SK-N-SH (cell line): ENCODE data around the gene ANKRD44.

Experiments
- USF2 ChIP-seq: fragments of 150-350 bp; IDR thresholded peaks from 2 replicates; pipeline ENCODE4 v1.6.1; 2017; ENCODE audit warnings: antibody characterized with exemption, low read length, low read depth, borderline replicate concordance
- TF ChIP-seq, protein P1 (sequence below): fragments of 200-600 bp; sonication (generic); IDR thresholded peaks from 2 replicates; pipeline ENCODE4 v1.6.1; 2017; ENCODE audit warnings: antibody characterized with exemption, mild to moderate bottlenecking, moderate library complexity

DNA sequence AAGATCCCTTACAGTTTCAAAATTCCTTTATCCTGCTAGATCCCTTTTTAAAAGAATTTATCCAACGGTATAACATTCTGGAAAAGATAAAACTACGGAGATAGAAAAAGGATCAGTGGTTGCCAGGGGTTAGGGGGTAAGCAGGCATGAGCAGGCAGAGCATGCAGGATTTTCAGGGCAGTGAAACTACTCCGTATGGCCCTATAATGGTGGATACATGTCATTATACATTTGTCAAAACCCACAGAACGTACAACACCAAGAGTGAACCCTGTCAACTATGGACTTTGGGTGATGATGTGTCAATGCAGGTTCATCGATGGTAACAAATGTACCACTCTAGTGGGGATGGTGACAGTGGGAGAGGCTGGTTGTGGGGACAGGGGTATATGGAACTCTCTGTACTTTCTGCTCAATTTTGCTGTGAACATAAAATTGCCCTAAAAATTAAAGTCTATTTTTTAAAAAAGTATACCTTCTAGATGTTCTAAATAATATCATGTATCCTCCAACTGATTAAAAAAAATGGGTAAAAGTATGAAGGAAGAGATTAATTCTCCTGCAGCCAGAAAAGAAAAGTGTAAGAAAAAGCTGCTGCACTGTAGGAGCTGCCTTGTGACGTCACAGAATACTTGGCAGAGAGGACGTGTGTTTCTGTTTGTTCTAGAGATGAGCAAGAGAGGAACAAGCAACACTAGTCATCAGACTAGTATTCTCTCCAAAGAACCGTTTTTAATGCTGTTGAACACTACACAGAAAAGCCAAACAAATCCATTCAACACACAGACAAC, 23.6 kb downstream of the ANKRD44 start:
- no peak for TF ChIP-seq USF2
- TF ChIP-seq, protein P1, sequence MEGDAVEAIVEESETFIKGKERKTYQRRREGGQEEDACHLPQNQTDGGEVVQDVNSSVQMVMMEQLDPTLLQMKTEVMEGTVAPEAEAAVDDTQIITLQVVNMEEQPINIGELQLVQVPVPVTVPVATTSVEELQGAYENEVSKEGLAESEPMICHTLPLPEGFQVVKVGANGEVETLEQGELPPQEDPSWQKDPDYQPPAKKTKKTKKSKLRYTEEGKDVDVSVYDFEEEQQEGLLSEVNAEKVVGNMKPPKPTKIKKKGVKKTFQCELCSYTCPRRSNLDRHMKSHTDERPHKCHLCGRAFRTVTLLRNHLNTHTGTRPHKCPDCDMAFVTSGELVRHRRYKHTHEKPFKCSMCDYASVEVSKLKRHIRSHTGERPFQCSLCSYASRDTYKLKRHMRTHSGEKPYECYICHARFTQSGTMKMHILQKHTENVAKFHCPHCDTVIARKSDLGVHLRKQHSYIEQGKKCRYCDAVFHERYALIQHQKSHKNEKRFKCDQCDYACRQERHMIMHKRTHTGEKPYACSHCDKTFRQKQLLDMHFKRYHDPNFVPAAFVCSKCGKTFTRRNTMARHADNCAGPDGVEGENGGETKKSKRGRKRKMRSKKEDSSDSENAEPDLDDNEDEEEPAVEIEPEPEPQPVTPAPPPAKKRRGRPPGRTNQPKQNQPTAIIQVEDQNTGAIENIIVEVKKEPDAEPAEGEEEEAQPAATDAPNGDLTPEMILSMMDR = no peak
